GM12878 (cell line): Measurements from ENCODE around the gene CC2D2B. TPM values are rescaled to one million over a fixed set of nuclear protein-coding genes. Genes with fewer than 3 reads are reported as not detected.

Source experiments
- ATAC-seq: fragments of 200-7000 bp; cut with Tn5 transposase; 3 replicates; pipeline ENCODE4 v1.9.1; 2020; ENCODE audit warnings: mild to moderate bottlenecking, moderate library complexity
- BruUV-seq: library from RNA; stranded (reverse); fragments of 400-500 nt; replicated peaks from 2 replicates; lab custom pipeline; 2021; lab: Mats Ljungman, UMichigan
- CTCF ChIA-PET: fragments of 300-600 bp; sonication (Branson Sonifier 250); formaldehyde crosslinking; extraction: SDS; loops from one replicate; lab custom pipeline; 2021; ENCODE audit warnings: inconsistent platforms; lab: Yijun Ruan, JAX
- POLR2A ChIA-PET: fragments of 350-600 bp; formaldehyde crosslinking; extraction: SDS; loops from one replicate; lab custom pipeline; 2021; ENCODE audit warnings: inconsistent platforms; lab: Charles Lee
- RAD21 ChIA-PET: fragments of 300-600 bp; sonication (Branson Sonifier 250); formaldehyde crosslinking; loops from one replicate; lab custom pipeline; 2023; ENCODE audit warnings: antibody characterized with exemption; ENCODE audit not compliant: unreplicated experiment; lab: Charles Lee
- SMC1A ChIA-PET: fragments of 300-600 bp; sonication (Branson Sonifier 250); formaldehyde crosslinking; loops from one replicate; lab custom pipeline; 2023; ENCODE audit not compliant: unreplicated experiment, uncharacterized antibody; lab: Charles Lee
- DNase-seq: peaks from one replicate; pipeline ENCODE4 v3.0.0-alpha.2; 2011; ENCODE audit warnings: low read depth, low spot score
- FAIRE-seq: peaks from 3 replicates; lab custom pipeline; 2011; peaks lifted over from hg19 to GRCh38; lab: Jason Lieb, UNC
- H2AFZ ChIP-seq: 2 replicates; pipeline ENCODE4 v1.6.0; 2011; ENCODE audit warnings: low read depth, low read length, control low read depth; ENCODE audit not compliant: control insufficient read depth
- H3K27ac ChIP-seq: 2 replicates; pipeline ENCODE4 v1.5.1; 2011; ENCODE audit warnings: control low read depth; ENCODE audit not compliant: control insufficient read depth, insufficient read depth
- H3K27me3 ChIP-seq, 2 experiments: replicated peaks in 1 of 2; 2 replicates each; pipeline versions ENCODE4 v1.6.0 to v1.6.1; 2011; ENCODE audit warnings: low read length in 1 of 2; ENCODE audit not compliant: control insufficient read depth in 2 of 2, insufficient read depth in 2 of 2
- H3K36me3 ChIP-seq, 2 experiments: 2 replicates each; pipeline ENCODE4 v1.5.1; 2011; ENCODE audit warnings: low read length in 1 of 2; ENCODE audit not compliant: control insufficient read depth in 2 of 2, insufficient read depth in 2 of 2
- H3K4me1 ChIP-seq: 2 replicates; pipeline ENCODE4 v1.6.1; 2011; ENCODE audit warnings: mild to moderate bottlenecking, low read length, moderate library complexity, mixed read lengths; ENCODE audit not compliant: control insufficient read depth, insufficient read depth
- H3K4me2 ChIP-seq: 2 replicates; pipeline ENCODE4 v1.6.0; 2011; ENCODE audit warnings: control low read depth; ENCODE audit not compliant: control insufficient read depth, insufficient read depth
- H3K4me3 ChIP-seq: fragments of 200-600 bp; sonication (generic); 2 replicates; pipeline ENCODE4 v1.5.1; 2016
- H3K79me2 ChIP-seq: 2 replicates; pipeline ENCODE4 v1.6.0; 2011; ENCODE audit warnings: low read length; ENCODE audit not compliant: control insufficient read depth, insufficient read depth
- H3K9ac ChIP-seq: 2 replicates; pipeline ENCODE4 v1.8.0; 2011; ENCODE audit warnings: low read length, control low read depth, mixed read lengths; ENCODE audit not compliant: control insufficient read depth, insufficient read depth
- H3K9me3 ChIP-seq: replicated peaks from 3 replicates; pipeline ENCODE4 v1.5.1; 2011; ENCODE audit warnings: mild to moderate bottlenecking, low read length; ENCODE audit not compliant: control insufficient read depth, insufficient read depth
- H4K20me1 ChIP-seq: 2 replicates; pipeline ENCODE4 v1.6.0; 2011; ENCODE audit not compliant: control insufficient read depth, insufficient read depth
- BCL11A ChIP-seq: IDR thresholded peaks from 2 replicates; pipeline ENCODE4 v1.6.1; 2011; ENCODE audit warnings: low read depth, low read length
- BCL3 ChIP-seq: IDR thresholded peaks from 2 replicates; pipeline ENCODE4 v1.6.1; 2011; ENCODE audit warnings: borderline replicate concordance, low read depth, mild to moderate bottlenecking, moderate library complexity, low read length; ENCODE audit not compliant: insufficient read depth, poor library complexity, severe bottlenecking
- CHD1 ChIP-seq: IDR thresholded peaks from 2 replicates; pipeline ENCODE4 v1.6.1; 2012; ENCODE audit warnings: low read depth, low read length, improper control_type of control experiment
- GATAD2B ChIP-seq: fragments of 450-650 bp; conservative IDR thresholded peaks from 2 replicates; pipeline ENCODE4 v1.6.1; 2017; ENCODE audit warnings: low read depth, mild to moderate bottlenecking, moderate library complexity
- HDAC6 ChIP-seq: fragments of 200-600 bp; sonication (generic); IDR thresholded peaks from one replicate; pipeline ENCODE4 v1.8.0; 2017; ENCODE audit warnings: antibody characterized with exemption; ENCODE audit not compliant: unreplicated experiment
- IRF4 ChIP-seq: IDR thresholded peaks from 2 replicates; pipeline ENCODE4 v1.6.1; 2011; ENCODE audit warnings: low read depth, low read length
- JUNB ChIP-seq: IDR thresholded peaks from 2 replicates; pipeline ENCODE4 v1.6.1; 2016; ENCODE audit warnings: antibody characterized with exemption, mild to moderate bottlenecking
- MTA3 ChIP-seq: IDR thresholded peaks from 2 replicates; pipeline ENCODE4 v1.6.1; 2012; ENCODE audit warnings: low read length, inconsistent platforms, borderline replicate concordance
- NFIC ChIP-seq: IDR thresholded peaks from 2 replicates; pipeline ENCODE4 v1.6.1; 2012; ENCODE audit warnings: low read depth, mild to moderate bottlenecking, inconsistent platforms, low read length, moderate library complexity
- NR2F1 ChIP-seq: fragments of 450-650 bp; conservative IDR thresholded peaks from 2 replicates; pipeline ENCODE4 v1.6.1; 2017; ENCODE audit warnings: mild to moderate bottlenecking
- POLR2AphosphoS5 ChIP-seq: IDR thresholded peaks from 2 replicates; pipeline ENCODE4 v1.6.1; 2011; ENCODE audit warnings: mild to moderate bottlenecking, low read length, inconsistent platforms
- RELB ChIP-seq: fragments of 450-650 bp; IDR thresholded peaks from 2 replicates; pipeline ENCODE4 v1.6.1; 2017; ENCODE audit warnings: low read depth, mild to moderate bottlenecking, moderate library complexity
- RUNX3 ChIP-seq: IDR thresholded peaks from 2 replicates; pipeline ENCODE4 v1.6.1; 2012; ENCODE audit warnings: low read length, inconsistent platforms
- SPI1 ChIP-seq: IDR thresholded peaks from 2 replicates; pipeline ENCODE4 v1.6.1; 2011; ENCODE audit warnings: low read depth, mild to moderate bottlenecking, low read length, moderate library complexity, borderline replicate concordance; ENCODE audit not compliant: insufficient read depth
- in situ Hi-C: fragments of 300-500 bp; cut with MboI; formaldehyde crosslinking; loops from 9 replicates; pipeline ENCODE4 v1.14.3; 2018; ENCODE audit warnings: mixed read lengths
- intact Hi-C: fragments of 100-400 bp; cut with micrococcal nuclease; formaldehyde crosslinking; loops from one replicate; pipeline ENCODE4 v1.14.2; 2022; ENCODE audit not compliant: unreplicated experiment
- polyA plus RNA-seq, 11 experiments: library from polyadenylated mRNA; depleted of rRNA in 4 of 11; unstranded in 6 of 11; stranded (reverse) in 5 of 11; fragments of >200 nt; fragmentation: Nextera tagmentation in 4 of 11; fragmentation: Illumina TruSeq in 1 of 11; extraction: Ambion mirVana in 4 of 11; extraction: Trizol in 1 of 11; gene quantifications; 1 replicate in 1 of 11; 2 replicates in 10 of 11; pipeline versions ENCODE4 v1.2.1 to v1.2.3, GENCODE V29; 2011 to 2016; ENCODE audit warnings: inconsistent platforms in 2 of 11, missing spikeins in 2 of 11, low read depth in 1 of 11
- total RNA-seq, 4 experiments: library from RNA; depleted of rRNA in 3 of 4; stranded (reverse); fragments of >200 nt in 3 of 4; fragmentation: Illumina TruSeq in 1 of 4; extraction: Trizol in 1 of 4; gene quantifications; 2 replicates each; pipeline versions ENCODE4 v1.2.1 to v1.2.3, GENCODE V29; 2013 to 2021

The CC2D2B gene
- total and polyA plus RNA-seq, 10 of the 15 experiments (the other 5 are each of a cell fraction or from before 2014, with no cell fraction given) = 0.42 to 2.8 (median 0.78) TPM

GRCh38 chr10:95876756-95877155 lies 31.0 kb upstream of the CC2D2B start (continued):
- no peak for TF ChIP-seq RELB

GRCh38 chr10:95877881-95878280 lies 29.9 kb upstream of the CC2D2B start:
- no peak for FAIRE-seq
- H3K4me2 ChIP-seq = no peak overlapping the region
- H4K20me1 ChIP-seq = no peaks in the 10 kb centered on the region
- BruUV-seq = no TSS peak
- peaks cover 10% of the 10 kb centered on the region; the same call in 2 of the 3 replicates for H3K9me3 ChIP-seq
- in situ Hi-C loops (no loop called here), intact Hi-C loops (no loop called here)
- peaks cover 0 to 2% of the 10 kb centered on the region in 2 experiments; a peak in 3 of 4 replicates for H3K36me3 ChIP-seq
- POLR2A ChIA-PET = interaction anchor here (0.7 kb wide), 1 partner anchor 136 kb away, joined by 3 read pairs; no protein-coding TSS in a partner anchor
- no peaks in the 10 kb centered on the region for H3K79me2 ChIP-seq
- SMC1A ChIA-PET = interaction anchor here (1.0 to 1.3 kb wide), 3 partner anchors 34 to 194 kb away, joined by 3 to 7 read pairs (median 3); partner anchors contain the start of gene TCTN3
- peak; percentile 36 for TF ChIP-seq BCL3
- no peak for TF ChIP-seq HDAC6
- TF ChIP-seq SPI1 = peak; percentile 52; the same call in 1 of the 2 replicates
- TF ChIP-seq RUNX3 = peak; percentile 49
- TF ChIP-seq IRF4 = peak; percentile 72; the same call in 1 of the 2 replicates
- TF ChIP-seq MTA3 = peak; percentile 69; the same call in 1 of the 2 replicates
- no peak for TF ChIP-seq GATAD2B
- peak; percentile 62 for TF ChIP-seq JUNB
- peak; percentile 57; the same call in 1 of the 2 replicates for TF ChIP-seq NR2F1
- TF ChIP-seq CHD1 = no peak
- 0 out of 2 replicates have a peak, but pooled peaks have one; percentile 25 for TF ChIP-seq BCL11A
- peak; percentile 51; the same call in 1 of the 2 replicates for TF ChIP-seq POLR2AphosphoS5
- no peak; the same call in 1 of the 2 replicates for TF ChIP-seq NFIC
- H3K27me3 ChIP-seq = no peaks in the 10 kb centered on the region
- no peak for DNase-seq
- no peak overlapping the region for H3K4me3 ChIP-seq
- peak; percentile 58 for ATAC-seq
- H3K4me1 ChIP-seq = peaks cover 16% of the 10 kb centered on the region; the same call in 1 of the 2 replicates
- no peak overlapping the region for H2AFZ ChIP-seq
- RAD21 ChIA-PET = interaction anchor here (0.9 kb wide), 1 partner anchor 184 kb away, joined by 3 read pairs; the partner anchor contains the start of gene TCTN3
- CTCF ChIA-PET = interaction anchor here (1.0 to 1.9 kb wide), 2 partner anchors 13 to 36 kb away, joined by 3 to 4 read pairs; no protein-coding TSS in a partner anchor
- no peak overlapping the region for H3K9ac ChIP-seq
- no peak overlapping the region for H3K27ac ChIP-seq
